Middle frontal gyrus (tissue), 1 donor: ENCODE results near the gene SYNJ1.
"Not testable (repeated sequence)": the region's sequence is repeated elsewhere in the genome, so short reads cannot be mapped to it uniquely, and the experiment has no call there.

Experiments used
- DNase-seq: peaks from one replicate; pipeline ENCODE4 v3.0.0-alpha.2; 2015; ENCODE audit warnings: low spot score; ENCODE audit errors: extremely low spot score

The SYNJ1 gene

GRCh38 chr21:32733990-32734613, 6.3 kb upstream of the SYNJ1 start:
- no peak for DNase-seq

DNA sequence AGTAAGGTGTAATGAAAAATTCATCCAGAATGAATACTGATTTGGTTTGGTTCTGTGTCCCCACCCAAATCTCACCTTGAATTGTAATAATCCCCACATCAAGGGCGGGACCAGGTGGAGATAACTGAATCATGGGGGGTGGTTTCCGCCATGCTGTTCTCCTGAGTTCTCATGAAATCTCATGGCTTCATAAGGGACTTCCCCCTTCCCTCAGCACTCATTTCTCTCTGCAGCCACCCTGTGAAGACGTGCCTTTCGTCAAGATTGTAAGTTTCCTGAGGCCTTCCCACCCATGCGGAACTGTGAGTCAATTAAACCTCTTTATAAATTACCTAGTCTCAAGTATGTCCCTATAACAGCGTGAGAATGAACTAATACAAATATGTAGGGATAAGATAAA, 5.5 kb upstream of the SYNJ1 start:
- no peak for DNase-seq

DNA sequence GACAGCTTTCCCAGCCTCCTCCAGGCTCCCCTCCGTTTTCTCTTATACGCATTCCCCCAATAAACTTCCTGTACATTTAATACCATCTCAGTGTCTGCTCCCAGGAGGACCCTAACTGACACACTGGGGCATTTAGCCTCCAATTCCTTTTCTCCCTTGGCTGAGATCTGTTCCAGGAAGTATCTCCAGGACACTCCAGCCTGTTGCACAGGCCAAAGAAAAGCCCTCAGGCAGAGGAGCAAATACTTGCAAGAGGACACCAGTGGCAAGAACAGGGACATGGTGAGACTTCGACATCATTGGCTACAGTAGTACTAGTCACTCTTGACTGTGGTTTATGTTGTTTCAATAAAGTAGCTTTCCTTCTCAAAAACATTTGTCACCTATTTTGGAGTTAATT, 4.7 kb upstream of the SYNJ1 start:
- DNase-seq: no peak

DNA sequence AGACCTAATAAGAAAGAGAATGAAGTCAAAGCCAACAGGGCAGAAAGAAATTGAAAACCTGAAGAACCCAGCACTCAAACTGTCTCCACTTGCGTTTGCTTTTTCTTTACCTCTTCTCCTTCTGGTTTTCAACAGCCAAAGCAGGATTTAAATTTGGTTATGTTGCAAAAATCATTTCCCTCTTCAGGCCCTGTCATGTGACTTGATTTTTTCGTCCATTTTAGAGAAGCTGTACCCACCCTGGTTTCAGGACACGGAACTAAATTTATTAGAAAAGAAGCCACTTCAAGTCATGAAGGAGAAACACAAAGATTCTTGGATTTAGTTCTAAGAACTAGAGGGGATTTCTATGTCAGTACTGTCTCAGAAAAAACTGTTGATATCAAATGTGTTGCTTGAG, 1.0 kb upstream of the SYNJ1 start:
- DNase-seq: no peak

GRCh38 chr21:32728456-32728839, 635 bp upstream of the SYNJ1 start:
- no peak for DNase-seq

GRCh38 chr21:32726839-32727686, 750 bp downstream of the SYNJ1 start:
- no peak for DNase-seq

- no peak for DNase-seq
Measured at GRCh38 chr21:32719085-32719484, 8.7 kb downstream of the SYNJ1 start.

DNA sequence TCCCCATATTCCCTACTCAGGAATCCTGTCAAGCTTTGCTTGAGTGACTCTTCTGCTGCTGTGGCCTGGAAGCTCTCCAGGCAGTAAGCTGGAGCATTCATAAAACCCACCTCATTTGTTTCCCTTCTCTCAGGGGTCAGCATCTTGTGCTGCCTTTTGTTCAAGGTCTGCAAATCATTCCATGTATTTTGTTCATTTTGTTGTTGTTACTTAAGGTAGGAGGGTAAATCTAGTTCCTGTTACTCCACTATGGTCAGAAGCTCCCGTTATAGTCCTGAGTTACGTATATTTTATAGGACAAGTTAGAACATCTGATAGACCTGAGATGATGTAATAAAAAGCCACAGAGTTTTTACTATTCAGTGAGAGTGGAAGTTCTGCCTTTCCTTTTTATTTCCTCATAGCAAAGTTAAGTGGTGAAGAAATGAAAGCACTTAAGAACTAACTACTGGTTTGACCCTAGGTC, 9.9 kb downstream of the SYNJ1 start:
- no peak for DNase-seq

- DNase-seq: no peak
Measured at GRCh38 chr21:32716486-32716885, 11.3 kb downstream of the SYNJ1 start.

- no peak for DNase-seq
Measured at GRCh38 chr21:32713726-32714125, 14.1 kb downstream of the SYNJ1 start.

DNA sequence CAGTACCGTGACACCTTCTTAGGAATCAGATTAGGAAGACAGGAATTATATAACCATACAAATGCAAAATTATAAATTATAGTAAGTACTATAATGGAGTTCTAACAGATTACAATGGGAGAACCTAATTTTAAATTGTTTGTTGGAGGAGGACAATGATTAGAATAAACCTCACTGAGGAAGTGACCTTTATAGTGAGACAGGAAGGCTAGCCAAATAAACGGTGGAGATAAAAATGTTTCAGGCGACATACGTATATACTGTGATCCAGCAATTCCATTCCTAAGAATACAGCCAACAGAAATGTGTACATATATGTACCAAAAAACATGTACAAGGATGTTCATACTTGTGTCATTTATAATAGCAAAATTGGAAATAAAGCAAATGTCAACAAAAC, 15.2 kb downstream of the SYNJ1 start:
- DNase-seq: no peak

- no peak for DNase-seq
Measured at GRCh38 chr21:32712043-32712442, 15.8 kb downstream of the SYNJ1 start.

GRCh38 chr21:32710987-32711386, 16.8 kb downstream of the SYNJ1 start:
- no peak for DNase-seq

GRCh38 chr21:32710069-32710784, 17.6 kb downstream of the SYNJ1 start:
- DNase-seq: no peak

DNA sequence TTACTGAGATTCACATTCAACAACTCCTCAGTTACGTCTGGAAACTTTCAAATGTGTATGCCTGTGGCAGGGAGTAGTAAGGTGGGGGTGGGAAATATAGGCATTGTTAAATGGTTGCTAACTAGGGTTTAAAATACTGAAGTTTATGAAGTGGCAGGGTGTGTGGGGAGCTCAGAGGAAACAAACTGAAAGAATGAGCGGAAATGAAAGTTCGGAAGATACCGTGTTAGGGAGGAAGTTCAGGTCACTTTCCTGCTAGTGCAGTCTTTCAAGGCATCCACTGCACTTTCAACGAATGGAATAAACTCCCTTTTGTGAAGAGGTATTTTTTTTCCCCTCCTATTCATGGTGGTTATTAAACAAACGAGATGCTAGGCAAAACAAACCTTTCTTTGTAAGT, 19.7 kb downstream of the SYNJ1 start:
- DNase-seq: no peak

DNA sequence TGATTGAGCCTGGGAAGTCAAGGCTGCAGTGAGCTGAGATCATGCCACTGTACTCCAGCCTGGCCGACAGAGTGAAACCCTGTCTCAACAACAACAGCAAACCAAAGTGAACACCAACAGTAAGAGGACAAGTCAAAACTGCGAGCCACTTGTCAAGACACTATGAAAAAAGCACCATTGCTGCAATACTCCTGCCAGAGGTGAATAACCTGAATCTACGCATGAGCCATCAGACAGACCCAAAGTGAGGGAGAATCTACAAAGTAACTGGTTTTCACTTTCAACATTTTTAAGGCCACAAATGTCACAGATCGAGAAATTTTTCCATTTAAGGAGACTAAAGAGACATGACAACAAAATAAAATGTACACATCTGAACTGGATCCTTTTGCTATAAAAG, 21.9 kb downstream of the SYNJ1 start:
- DNase-seq: no peak

DNA sequence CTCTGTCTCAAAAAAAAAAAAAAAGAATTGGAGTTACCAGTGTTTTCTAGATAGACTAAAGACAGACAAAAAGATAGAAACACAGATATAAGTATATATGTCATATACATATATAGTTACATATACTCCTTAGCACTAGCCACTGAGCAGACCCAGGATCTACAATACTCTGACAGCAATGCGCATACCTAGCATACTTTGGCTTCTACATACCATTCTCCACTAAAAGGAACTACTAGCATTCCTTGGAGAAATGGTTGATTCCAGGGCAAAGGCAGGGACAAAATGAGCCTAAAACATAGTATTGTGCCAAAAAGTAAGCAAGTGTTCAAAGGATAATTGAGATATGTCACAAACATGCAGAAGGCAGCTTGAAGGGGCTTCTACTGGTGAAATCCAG, 22.7 kb downstream of the SYNJ1 start:
- no peak for DNase-seq

GRCh38 chr21:32702702-32703101, 25.1 kb downstream of the SYNJ1 start:
- DNase-seq: no peak

- DNase-seq: no peak
Measured at GRCh38 chr21:32698971-32699693, 28.7 kb downstream of the SYNJ1 start.

DNA sequence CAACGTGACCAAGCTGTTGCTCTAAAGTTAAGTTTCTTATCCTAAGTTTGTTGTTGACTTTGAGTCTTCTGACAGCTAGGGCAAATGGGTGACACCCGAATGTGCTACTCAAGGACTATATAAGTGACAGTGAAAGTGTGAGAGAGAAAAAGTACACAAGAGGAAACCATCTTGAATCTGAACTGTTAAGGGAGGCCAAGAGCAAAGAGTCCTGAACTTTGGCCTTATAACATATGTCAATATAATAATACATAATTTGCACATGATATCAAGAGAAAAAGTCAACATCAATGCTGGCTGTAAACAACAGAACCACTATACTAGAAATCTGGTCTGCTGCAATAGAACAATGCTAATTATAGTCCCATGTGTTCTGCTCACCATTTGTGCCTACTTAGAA, 29.5 kb downstream of the SYNJ1 start:
- no peak for DNase-seq

GRCh38 chr21:32695482-32695881, 32.3 kb downstream of the SYNJ1 start:
- not testable (repeated sequence) for DNase-seq

DNA sequence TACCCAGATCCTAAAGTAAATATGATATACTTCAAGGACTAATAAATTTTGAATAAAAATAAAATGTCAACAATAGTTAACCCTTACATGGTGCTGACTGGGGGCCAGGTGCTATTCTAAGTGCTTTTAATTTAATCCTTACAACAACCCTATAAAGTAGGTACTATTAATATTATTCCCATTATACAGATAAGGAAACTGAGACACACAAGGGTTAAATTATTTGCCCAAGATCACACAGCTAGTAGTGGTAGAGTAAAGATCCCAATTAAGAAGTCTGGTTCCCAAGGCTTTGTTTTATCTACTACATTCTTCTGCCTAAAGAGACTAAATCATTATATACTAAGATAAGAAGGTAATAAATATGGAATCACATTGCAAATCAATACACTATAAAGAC, 34.2 kb downstream of the SYNJ1 start:
- no peak for DNase-seq
